Iris pigment epithelial cell (primary cell): ENCODE results near the gene GLRA1.
A peak's percentile ranks its signal among the peaks of the same experiment; 100 is the strongest.

ENCODE experiments used
- DNase-seq: peaks from one replicate; pipeline ENCODE4 v3.0.0-alpha.2; 2011; ENCODE audit warnings: low read depth

GLRA1 gene

GRCh38 chr5:151924564-151925301 lies at the start of gene GLRA1:
Gene GLRA1, minus strand, starts transcription at chr5:151924851. Its CDS starts 302 bp downstream, at chr5:151924549.
- DNase-seq: peak; percentile 50

- DNase-seq: no peak
Observed at GRCh38 chr5:151970885-151971284, 46.2 kb upstream of the GLRA1 start.

- DNase-seq: no peak
Observed at GRCh38 chr5:151967865-151968264, 43.2 kb upstream of the GLRA1 start.

DNA sequence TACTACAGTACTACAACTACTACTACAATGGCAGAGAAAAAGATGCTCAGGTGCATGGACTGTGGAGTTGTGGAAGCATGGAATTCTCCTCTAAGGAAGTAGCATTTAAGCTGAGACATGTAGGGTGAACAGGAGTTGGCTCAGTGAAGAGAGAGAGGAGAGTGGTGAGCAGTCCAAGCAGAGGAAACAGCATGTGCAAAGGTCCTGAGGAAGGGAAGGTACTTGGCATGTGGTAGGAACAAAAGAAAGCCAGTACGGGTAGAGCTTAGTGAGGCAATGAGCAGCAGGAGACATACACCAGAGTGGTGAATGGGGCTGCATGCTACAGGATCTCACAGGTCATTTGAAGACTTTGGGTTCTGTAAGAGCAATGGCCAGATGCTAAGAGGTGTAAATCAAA lies 41.4 kb upstream of the GLRA1 start:
- DNase-seq: no peak

- DNase-seq: no peak
Observed at GRCh38 chr5:151964471-151964870, 39.8 kb upstream of the GLRA1 start.

- no peak for DNase-seq
Observed at GRCh38 chr5:151961557-151961956, 36.9 kb upstream of the GLRA1 start.

- no peak for DNase-seq
Observed at GRCh38 chr5:151958111-151958510, 33.5 kb upstream of the GLRA1 start.

DNA sequence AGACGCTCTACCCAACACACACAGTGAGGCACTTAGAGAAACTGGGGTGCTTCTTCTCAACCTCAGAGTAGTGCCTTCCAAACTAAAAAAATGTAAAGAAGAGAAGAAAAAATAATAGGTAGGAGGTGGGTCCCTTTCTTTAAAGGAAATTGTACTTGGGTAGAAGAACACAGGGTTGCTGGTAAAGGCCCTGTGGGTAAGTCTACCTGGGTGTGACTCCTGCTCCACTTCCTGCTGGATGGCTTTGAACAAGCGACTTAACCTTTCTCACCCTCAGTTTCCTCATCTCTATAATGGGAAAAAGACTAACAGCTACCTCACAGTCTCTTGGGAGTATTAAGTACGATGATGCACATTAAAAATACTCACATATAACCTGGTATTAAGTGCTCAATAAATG lies 32.1 kb upstream of the GLRA1 start:
- DNase-seq: no peak

GRCh38 chr5:151954255-151954654 lies 29.6 kb upstream of the GLRA1 start:
- DNase-seq: no peak

- no peak for DNase-seq
Observed at GRCh38 chr5:151953833-151954232, 29.2 kb upstream of the GLRA1 start.

DNA sequence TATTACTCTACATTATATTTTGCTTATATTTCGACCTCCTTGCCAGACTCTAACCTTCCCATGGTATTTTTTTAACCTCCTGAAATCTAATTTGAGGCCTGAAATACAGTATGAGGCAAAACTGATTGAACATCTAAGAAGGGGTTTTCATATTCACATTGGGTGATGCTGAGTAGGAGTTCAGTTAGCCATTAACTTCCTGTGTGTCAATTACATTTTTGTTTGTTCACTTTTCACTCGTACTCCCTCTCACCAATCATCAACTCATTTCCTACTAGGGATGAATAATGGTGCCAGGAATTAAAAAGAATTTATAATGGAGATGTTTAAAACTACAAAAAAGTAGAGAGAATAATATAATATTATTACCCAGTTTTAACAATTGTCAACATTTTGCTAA lies 27.6 kb upstream of the GLRA1 start:
- no peak for DNase-seq

GRCh38 chr5:151950706-151951105 lies 26.1 kb upstream of the GLRA1 start:
- DNase-seq: no peak

DNA sequence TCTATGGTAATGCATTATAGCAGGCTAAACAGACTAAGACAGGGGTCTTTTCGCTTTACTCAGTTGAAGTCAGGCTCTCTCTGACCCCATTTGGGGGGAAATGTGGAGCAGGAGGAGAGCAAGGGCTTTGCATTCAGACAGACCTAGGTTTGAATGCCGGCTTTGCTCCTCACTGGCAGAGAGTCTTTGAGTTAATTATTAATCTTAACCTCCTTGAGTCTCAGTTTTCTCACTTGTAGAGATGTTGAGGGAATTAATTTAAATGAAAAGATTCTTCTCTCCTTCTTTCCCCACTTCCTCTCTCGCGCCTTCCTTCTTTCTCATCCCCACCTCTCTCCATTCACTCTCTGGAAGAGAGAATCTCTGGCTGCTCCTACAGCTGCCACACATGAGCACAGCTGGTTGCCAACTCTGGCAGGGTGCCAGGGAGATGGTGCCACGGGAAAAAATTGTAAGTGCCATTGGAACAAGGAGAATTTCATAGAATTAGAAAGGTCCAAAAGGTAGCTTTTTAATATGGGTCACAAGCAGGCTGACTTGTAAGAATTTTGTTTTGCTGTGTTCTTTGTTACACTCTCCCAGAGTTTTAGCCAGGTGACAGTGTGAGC lies 25.2 kb upstream of the GLRA1 start:
- DNase-seq: no peak

DNA sequence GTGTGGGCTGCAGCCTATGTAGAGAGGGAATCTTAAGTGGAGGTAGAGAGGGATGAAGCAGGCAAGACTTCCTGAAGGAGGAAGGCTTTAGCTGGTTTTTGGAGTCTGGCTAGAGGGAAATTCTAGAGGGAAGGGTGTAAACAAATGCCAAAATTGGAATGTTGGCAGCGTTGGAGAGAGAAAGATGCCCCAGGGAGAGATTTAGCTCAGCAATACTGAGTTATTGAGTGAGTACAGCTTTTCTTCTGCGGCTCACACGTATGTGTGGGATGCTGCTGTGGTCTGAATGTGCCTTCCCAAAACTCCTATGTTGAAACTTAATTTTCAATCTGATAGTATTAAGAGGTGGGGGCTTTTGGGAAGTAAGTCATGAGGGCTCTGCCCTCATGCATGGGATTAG lies 24.5 kb upstream of the GLRA1 start:
- no peak for DNase-seq

DNA sequence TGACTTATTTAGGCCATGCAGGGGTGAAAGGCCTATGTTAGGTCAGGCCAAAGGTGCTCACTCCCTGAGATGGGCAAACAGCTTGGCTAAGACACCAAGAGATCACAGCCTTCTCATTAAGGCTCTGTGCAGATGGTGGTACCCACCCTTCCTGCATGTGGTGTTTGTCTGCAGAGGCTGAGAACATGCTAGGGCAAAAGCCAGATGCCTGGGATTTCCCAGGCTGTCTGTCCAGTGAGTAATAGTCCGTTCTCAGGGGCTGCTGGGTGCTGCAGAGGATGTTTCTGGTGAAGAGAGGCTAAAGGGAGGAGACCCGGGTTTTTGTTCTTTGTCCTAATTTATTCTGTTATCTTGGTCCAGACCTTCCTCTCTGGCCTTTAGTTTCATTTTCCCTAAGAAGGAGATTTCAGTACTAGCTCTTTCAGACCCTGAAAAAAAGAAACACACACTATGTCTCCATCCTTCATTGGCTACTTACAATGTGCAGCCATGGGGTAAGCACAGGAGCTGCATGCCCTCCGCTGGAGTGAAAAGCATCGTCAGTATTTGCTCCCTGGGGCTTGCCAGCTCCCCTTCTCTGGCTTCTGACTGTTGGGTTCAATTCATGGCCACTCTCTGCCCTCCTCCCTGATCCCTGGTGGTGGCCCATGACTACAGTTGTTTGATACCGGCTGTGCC lies 23.4 kb upstream of the GLRA1 start:
- DNase-seq: peak; percentile 32

DNA sequence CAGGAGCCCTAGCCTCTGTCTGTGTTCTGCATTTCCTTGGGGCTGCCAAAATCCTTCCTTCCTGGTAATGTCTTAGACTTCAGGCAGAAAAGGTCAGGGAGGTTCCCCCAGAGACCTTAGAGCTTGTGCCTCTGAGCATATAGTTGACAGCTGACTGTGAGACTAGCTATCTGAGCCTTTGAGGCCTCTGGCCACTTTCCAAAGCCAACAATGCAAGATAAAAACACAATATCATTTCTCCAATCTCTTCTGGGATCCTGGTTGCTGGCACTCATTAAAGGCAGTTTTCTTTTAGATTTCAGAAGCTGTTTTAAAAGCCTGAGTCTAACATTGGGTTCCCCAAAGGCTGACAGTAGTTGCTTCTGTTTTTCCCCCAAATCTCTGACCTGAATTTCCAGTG lies 13.2 kb upstream of the GLRA1 start:
- DNase-seq: no peak

- no peak for DNase-seq
Observed at GRCh38 chr5:151935135-151935695, 10.6 kb upstream of the GLRA1 start.

GRCh38 chr5:151931260-151931659 lies 6.6 kb upstream of the GLRA1 start:
- DNase-seq: no peak

GRCh38 chr5:151926188-151926587 lies 1.5 kb upstream of the GLRA1 start:
- DNase-seq: no peak

DNA sequence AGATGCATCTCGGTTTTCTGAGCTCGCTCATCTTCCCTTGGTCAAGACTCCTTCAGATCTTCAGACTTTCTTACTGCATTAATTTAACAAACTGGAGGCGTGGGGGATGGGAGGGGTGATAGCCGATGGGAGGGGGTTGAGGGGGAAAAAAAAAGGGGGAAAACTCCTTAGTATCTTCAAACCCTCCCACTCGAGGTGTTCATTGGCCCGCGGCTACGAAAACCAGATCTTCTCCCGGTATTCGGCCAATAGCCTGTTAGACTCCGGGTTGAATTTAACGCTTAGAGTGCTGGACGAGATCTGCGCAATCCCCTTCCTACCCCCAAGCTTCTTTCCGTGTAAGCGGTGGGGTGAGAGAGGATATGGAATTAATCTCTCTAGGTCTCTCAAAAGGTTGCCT lies 689 bp upstream of the GLRA1 start:
- DNase-seq: no peak

DNA sequence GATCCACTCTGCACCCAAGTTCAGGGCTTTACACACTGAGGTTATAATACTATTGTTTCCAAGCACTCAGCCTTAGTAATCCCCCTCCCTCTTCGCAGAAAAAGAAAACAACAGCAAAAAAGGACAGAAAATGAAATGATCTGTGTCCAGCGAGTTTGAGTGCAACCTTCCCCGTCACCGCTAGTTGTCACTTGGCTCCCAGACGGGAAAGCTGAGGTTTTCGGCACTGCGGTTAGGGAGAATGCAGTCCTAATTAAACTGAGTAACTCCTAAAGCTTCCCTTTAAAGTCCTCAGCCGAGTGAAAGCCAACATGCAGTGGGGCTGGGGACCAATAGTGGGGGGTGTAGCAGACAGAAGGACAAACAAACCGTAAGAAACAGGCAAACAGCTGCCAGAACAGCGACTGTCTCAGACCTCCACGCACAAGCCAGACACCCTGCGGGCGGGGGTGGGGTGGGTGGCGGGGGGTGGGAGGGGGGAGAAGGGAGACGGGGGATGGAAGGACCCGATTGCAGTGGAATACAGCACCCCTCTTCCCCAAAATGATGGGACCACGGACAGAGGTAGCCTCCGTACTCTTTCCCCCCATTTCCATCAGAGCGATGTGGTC lies 680 bp downstream of the GLRA1 start:
- DNase-seq: peak; percentile 26

- no peak for DNase-seq
Observed at GRCh38 chr5:151921916-151922315, 2.7 kb downstream of the GLRA1 start.

DNA sequence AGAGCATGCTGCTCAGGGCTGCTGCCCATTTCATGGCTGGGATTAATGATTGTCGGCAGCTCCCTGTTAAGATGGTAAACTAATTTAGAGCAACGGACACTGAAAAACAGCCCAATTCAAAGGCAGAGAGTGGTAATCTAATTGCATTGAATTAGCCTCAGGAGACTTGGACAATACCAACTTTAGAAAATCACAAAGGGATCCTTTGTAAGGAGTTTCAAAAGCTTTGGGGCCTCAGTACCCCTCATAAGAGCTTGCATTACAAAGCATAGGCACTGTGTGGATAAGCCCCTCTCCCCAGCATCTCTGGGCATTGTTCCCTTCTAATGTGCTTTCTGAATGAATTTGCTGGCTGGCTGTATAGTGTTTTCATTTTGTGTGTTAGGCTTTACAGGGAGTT lies 6.7 kb downstream of the GLRA1 start:
- no peak for DNase-seq
